Non-pigmented ciliary epithelial cell (primary cell): ENCODE measurements around the gene FOXD3.

ENCODE experiments used
- DNase-seq: peaks from one replicate; pipeline ENCODE4 v3.0.0-alpha.2; 2010; ENCODE audit warnings: low read depth

FOXD3 gene

GRCh38 chr1:63322114-63322943 is at the start of gene FOXD3:
TSS of gene FOXD3 (plus strand) at chr1:63322567. CDS start at chr1:63323059, 492 bp downstream.
- DNase-seq: no peak

DNA sequence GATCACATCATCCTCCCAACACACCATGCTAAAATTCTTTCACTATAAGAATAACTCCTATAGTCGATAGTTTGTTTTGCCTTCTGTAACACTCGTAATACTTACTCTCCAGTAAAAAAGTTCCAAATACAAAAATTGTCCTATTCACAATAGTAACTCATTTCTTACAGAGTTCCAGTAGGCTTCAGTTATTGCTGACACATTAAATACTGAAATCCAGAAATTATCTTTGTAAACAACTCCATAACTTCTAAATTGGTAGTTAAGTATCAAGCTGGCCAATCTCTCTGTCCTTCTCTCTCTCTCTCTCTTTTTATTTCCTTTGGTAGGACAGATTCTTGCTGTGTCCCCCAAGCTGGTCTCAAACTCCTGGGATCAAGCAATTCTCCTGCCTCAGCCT is 49.6 kb upstream of the FOXD3 start:
- DNase-seq: no peak

- DNase-seq: no peak
Measured at GRCh38 chr1:63274371-63274770, 48.0 kb upstream of the FOXD3 start.

GRCh38 chr1:63274979-63275378 is 47.4 kb upstream of the FOXD3 start:
- DNase-seq: no peak

- DNase-seq: no peak
Measured at GRCh38 chr1:63276624-63277023, 45.7 kb upstream of the FOXD3 start.

DNA sequence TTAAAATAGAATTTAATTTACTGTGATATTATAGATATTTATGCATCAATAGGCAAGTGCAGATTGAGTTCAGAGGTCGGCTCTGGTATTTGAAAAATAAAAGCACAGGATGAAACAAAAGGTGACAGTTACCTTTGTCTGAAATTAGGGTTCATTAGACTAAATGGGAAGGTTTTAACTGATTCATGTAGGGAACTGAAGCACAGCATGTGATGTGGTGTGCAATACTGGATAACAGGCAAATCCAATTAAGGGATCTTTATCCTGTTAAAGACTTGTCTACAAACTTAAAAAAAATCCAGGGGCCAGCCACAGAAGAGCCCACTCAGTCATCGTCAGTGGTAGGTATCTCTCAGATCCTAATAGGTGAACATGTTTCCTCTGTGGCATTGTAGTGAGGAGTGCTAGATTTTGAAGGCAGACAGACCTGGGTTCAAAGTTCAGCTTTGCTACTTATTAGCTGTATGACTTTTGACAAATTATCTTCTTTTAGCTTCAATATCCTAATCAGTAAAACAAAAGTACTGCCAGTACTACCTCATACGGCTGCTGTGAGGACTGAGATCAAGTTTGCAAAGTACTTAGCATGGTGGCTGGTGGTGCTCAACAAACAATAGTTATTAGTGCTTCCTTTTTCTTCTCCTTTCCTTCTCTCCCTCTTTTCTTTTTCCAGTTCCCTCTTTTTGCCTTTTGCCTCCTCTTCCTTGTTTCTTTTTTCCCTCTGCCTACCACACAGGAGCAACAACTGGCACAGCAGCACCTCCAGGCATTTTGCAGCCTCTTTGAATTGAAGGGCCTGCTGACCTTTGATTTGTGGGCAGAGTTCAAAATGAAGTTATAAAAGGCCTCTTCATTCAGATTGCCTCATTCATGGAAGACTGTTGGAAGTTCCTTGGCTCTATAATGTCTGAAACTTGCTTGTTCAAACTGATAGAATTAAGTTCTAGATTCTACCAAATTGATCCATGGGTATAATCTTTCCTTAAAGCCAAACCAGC is 44.9 kb upstream of the FOXD3 start:
- DNase-seq: no peak

- DNase-seq: no peak
Measured at GRCh38 chr1:63281753-63282152, 40.6 kb upstream of the FOXD3 start.

DNA sequence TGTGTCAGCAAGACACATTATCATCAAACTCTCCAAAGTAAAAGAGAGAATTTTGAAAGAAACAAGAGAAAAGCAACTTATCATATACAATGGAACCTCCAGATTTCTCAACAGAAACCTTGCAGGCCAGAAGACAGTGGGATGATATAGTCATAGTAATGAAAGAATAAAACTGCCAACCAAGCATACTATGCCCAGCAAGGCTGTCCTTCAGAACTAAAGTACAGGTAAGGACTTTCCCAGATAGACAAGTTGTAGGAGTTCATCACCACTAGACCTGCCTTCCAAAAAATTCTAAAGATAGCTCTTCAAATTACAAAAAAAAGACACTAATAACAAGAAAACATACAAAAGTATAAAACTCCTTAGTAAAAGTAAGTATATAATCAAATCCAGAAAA is 33.2 kb upstream of the FOXD3 start:
- DNase-seq: no peak

DNA sequence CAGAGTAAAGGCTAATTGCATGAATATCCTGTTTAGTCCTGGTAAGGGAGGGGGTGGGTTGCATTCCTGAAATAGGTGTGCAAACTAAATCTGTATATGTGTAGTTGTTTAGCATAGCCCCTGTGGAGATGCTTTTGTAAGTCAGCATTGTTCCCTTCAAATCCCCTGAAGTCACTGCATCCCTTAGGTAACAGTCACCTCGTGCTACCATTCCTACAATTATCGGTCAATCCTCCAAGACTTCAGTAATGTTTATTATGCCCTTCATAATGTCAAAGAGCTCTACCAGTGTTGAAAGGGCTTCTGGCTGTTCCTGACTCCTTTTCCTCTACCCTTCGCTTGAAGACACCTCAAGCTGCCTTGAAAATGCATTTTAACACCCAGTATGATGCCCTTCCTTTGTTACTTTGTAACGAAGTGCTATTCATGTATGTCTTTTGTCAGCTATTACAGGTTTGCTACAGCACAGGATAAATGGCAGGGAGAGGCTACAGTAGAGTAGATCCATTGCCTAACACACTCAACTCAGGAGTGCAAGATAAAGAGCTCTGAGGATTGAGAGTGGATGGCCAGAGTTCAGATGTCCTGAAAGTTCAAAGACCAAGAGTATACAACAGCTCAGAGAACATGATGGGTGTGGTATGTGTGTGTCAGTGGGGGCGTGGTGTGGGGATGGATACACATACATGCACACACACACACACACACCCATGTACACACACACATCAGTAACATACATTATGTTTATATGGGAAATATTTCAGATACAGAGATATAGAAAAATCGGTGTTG is 27.4 kb upstream of the FOXD3 start:
- DNase-seq: no peak

- DNase-seq: no peak
Measured at GRCh38 chr1:63304410-63304809, 18.0 kb upstream of the FOXD3 start.

GRCh38 chr1:63305043-63305442 is 17.3 kb upstream of the FOXD3 start:
- DNase-seq: no peak

- DNase-seq: no peak
Measured at GRCh38 chr1:63307196-63307794, 15.1 kb upstream of the FOXD3 start.

DNA sequence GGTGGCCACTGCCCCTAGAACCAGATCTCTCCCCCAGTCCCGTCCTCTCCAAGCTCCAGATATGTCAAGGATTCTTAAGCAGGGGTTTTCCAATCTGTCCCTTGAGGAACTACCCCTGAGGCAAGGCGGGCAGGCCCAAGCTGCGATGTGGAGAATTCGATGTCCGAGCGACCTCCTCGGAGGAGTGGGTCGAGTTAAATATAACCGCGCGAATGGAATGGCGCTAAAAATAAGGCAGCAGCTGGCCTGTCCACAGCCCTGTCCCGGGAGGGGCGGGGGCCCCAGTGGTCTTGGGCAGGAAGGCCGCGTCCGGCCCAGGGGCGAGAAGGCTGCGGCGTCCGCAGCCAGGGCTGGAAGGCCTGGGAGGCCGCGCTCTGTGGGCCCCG is 5.8 kb upstream of the FOXD3 start:
- no peak for DNase-seq

DNA sequence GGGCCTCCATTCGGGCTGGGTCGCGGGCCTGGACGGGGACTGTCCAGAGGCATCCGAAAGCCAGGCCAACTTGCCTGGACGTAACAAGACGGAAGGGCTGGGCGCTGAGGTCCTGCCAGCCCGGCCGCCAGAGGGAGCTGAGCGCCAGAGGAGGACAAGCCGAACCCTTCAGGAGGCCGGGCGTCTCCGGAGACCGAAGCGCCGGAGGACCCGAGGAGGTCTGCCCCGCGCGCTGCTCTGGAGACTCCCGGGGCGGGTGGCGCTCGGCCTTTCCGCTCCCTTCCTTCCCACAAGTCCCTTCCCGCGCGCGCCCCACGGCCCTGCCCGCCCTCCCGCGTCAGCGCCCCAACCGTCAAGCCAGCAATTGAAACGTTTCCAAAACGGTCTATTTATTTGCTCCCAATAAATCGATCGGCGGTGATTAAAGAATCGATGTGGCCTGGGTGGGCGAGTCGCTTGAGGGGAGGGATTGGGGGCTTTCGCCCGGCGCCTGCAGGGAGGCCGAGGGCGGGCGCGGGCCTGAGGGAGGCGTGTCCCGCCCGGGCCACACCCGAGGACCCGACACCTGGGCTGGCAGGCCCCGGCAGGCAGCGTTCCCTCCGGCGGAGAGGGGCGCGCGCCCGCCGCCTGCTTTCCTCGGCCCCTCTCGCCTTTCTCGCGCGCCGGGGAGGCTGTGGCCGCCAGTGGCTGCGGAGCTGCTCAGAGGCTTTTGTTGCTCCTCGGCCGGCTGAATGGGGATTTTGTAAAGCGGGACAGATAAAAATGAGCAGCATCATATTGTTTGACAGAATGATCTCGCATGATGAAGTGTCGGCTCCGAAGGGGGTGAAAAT is 5.2 kb upstream of the FOXD3 start:
- DNase-seq: no peak

DNA sequence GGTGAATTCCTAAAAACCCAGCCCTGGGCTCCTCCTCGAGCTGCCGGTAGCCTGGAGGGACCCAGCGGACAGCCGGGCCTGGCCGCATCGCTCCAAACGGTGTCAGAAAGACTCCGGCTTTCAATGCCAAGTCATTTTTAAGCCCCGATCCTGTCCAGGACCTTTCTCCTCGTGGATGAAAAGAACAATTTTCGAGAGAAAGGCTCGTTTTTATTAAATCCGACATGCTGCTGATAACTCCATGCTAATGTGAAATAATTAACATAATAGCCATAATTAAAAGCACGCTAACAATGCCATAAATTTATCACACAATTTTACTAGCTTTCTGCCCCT is 4.6 kb upstream of the FOXD3 start:
- no peak for DNase-seq

- DNase-seq: no peak
Measured at GRCh38 chr1:63318201-63318979, 4.0 kb upstream of the FOXD3 start.

GRCh38 chr1:63319046-63320021 is 3.0 kb upstream of the FOXD3 start:
- DNase-seq: no peak

GRCh38 chr1:63320022-63320721 is 2.2 kb upstream of the FOXD3 start:
- no peak for DNase-seq
